Activated naive CD4-positive, alpha-beta T cell treated with Interleukin-2 at 50 U/mL for 16 hours (primary cell): ENCODE data around the gene PICALM.
"Not testable (repeated sequence)": the region's sequence is repeated elsewhere in the genome, so short reads cannot be mapped to it uniquely, and the experiment has no call there.

Experiments used
- DNase-seq: peaks from one replicate; pipeline ENCODE4 v3.0.0-alpha.2; 2020

The PICALM gene, protein sequence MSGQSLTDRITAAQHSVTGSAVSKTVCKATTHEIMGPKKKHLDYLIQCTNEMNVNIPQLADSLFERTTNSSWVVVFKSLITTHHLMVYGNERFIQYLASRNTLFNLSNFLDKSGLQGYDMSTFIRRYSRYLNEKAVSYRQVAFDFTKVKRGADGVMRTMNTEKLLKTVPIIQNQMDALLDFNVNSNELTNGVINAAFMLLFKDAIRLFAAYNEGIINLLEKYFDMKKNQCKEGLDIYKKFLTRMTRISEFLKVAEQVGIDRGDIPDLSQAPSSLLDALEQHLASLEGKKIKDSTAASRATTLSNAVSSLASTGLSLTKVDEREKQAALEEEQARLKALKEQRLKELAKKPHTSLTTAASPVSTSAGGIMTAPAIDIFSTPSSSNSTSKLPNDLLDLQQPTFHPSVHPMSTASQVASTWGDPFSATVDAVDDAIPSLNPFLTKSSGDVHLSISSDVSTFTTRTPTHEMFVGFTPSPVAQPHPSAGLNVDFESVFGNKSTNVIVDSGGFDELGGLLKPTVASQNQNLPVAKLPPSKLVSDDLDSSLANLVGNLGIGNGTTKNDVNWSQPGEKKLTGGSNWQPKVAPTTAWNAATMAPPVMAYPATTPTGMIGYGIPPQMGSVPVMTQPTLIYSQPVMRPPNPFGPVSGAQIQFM

DNA sequence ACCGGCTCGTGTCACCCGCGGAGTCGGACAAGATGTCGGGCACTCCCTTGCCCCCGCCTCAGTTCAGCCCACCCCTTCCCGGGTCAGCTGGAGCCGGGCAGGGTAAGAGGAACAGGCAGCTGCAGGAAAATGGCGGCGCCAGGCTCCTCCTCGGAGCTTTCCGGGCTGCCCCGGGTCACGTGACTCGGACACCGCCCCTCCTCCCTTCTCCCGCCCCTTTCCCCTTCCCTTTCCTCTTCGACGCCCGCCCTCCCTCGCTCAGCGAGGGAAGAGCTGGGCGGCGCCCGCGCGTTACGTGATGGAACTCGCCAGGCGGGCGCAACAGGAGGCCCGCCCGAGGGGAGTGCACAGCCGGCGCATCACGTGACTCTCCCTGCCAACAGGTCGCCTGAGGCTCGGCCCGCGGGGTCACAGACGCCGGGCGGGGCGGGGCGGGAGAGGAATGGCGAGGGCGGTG is at the start of gene PICALM:
TSS of gene PICALM (minus strand) at position 134 of the 457 bp plus-strand sequence. CDS start 304 bp downstream, outside the sequence.
- DNase-seq, result peak; percentile 97

DNA sequence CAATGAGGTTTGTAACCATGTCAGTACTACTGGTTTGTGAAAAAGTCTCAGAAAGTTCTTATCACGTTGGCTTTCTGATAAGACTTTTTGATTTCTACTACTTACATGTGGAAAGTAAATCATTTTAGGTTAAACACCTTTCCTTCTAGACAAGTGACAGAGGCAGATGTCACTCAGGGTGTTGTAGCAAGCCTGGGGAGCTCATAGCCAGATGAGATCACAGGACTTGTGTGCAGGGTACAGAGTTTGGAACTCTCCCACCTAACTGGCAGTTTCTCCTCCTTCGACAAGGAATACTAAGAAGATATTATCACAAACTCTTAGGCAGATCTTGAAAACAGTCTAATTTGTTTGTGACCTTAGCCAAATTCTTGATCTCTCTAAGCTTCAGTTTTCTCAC is 49.4 kb upstream of the PICALM start:
- DNase-seq, result no peak

DNA sequence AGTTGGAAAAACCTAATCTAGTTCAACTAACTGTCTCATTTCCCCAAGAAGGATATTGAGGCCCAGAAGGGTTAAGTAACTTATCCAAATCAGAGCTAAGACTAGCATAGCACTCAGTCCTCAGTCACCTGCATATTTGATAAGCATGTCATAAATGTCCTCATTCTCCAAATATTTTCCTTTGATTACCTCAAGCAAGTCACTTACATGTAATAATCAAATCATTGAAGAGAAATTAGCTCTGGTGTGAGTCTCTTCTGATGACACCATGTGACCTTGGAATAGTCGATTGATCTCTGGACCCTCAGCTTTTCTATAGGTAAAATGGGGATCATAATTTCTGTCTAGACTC is 48.8 kb upstream of the PICALM start:
- no peak for DNase-seq

DNA sequence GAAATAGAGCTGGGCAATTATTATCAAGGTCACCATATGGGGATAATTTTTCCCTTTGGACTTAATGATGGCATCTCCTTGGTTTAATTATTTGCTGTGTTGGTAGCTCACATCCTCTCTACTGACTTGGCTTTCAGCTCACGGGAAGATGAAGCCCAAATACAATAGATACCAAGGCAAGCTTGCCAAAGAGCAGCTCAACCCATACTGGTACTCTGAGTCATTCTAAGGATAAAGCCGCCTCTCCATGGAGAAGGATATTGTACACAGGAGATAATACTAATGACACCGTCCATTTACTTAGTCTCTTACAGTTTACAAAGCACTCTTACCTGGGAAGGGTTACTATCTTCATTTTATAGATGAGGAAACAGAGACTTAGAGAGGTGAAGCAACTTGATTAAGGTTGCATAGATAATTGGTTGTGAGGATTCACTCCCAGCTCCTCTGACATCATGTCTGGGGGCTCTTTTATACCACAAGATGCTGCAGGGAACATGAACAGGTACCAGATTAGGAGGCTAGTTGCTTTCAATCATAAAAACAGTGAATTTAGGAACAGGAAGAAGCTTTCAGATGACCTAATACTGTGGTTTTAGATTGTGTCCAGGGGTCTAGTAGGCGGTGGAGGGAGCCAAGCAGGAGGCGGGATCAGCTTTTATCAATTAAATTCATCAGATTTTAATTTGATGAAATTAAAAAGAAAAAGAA is 48.3 kb upstream of the PICALM start:
- DNase-seq, result no peak

DNA sequence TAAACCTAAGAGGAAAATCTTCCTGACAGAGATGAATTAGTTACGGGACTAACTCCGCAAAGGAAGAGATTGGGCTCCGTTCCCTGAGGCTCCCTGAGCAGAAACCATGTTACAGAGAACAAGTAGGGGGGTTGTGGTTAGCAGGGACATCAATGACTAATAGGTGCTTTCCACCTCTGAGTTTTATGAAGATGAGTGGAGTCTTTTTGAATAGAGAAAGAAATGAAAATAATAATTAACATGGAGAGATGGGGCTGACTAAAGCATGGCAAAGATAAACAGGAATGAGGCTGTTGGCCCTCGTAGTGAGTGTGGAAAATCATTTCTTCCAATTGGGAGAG is 47.5 kb upstream of the PICALM start:
- peak; percentile 43 for DNase-seq

DNA sequence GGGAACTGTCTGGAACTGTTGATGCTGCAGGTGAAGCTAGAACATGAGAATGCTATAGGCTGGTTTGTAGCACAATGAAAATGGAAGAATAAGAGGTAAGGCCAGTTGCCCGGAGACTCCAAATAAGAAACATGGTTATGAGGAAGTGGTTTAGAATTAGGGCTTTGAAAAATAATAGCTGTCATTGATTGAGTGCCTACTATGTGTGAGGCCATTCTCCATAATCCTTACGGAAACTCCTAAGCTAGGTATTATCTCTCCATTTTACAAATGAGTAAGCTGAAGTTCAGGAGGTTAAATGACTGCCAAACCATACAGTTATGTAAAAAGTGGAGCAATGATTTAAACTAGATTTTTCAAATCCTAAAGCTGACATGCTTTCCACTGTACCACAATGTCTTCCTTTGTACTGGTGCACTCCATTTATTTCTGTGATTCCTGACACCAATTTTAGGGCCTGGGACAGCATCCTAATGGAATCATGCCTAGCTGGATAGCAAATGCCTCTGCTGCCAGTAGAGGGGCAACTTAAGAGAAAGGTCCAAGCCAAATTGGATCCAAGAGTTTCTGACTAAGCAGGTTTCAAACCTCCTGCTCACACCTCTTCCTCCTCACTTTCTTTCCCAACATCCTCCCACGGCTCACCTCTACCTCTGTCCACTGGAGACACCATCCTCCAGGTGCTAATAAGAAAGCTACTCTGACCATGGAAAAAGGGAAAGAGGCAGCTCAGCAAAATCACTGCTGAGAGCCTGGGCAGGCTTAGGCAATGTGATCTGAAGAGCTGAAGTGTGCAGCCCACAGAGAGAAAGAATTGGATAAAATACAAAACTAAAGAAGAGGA is 46.9 kb upstream of the PICALM start:
- DNase-seq, result no peak

DNA sequence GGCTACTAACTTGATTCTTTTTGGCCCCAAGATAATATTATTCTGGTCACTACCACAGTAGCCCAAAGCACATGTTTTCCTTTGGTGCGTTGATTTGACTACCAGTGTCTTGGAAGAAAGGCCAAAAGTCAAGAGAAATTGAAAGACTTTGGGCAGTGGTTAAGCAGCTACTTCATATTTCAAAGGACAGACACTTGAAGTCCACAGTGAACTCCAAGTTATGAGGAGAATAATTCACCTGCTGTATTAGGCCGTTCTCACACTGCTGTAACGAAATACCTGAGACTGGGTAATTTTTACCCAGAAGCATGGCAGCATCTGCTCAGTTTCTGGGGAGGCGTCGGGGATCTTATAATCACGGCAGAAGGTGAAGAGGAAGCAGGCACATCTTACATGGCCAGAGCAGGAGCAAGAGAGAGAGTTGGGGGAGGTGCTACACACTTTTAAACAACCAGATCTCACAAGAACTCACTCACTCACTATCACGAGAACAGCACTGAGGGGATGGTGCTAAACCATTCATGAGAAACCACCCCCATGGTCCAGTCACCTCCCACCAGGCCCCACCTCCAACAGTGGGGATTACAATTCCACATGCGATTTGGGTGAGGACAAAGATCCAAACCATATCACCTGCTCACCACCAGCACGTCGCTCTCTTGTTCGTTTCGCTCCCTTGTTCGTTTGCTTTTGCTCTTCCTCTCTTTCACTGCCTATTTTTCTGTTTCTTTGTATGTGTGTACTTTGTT is 40.2 kb upstream of the PICALM start:
- no peak for DNase-seq

DNA sequence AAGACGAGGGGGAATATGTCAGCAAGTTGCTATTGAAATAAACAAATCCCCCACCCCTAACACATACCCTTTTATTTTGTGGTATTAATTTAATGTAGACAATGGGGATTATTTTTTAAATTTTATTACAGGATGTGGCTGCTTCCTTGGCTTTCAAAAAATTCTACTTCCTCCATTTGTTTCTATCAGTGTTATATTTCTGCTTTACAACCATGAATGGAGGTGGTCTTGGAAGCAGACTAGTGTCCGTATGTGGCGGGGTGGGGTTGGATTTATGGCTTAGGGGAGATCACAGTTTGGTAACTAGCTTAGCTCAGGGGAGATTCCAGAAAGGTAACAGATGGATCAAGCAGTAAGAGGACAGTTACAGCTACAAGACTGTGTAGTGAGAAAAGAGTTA is 39.3 kb upstream of the PICALM start:
- no peak for DNase-seq

DNA sequence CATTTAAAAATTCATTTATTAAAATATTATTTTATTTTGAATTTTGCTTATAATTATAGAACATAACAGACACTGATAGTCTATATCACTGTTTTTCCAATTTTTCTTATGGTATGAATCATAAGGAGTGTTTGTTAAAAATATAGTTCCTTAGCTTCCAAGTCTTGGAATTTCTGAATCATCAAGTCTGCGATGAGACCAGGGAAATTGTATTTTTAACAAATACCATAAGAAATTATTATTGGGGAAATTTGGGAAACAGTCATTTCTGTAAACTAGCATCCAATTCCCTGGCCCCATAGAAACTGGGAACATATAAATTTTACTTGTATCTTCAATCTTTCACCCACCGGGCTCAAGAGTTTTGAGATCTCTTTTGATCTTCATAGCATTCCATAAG is 38.0 kb upstream of the PICALM start:
- no peak for DNase-seq

DNA sequence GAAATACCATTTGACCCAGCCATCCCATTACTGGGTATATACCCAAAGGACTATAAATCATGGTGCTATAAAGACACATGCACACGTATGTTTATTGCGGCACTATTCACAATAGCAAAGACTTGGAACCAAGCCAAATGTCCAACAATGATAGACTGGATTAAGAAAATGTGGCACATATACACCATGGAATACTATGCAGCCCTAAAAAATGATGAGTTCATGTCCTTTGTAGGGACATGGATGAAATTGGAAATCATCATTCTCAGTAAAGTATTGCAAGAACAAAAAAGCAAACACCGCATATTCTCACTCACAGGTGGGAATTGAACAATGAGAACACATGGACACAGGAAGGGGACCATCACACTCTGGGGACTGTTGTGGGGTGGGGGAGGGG is 37.1 kb upstream of the PICALM start:
- DNase-seq, result not testable (repeated sequence)

DNA sequence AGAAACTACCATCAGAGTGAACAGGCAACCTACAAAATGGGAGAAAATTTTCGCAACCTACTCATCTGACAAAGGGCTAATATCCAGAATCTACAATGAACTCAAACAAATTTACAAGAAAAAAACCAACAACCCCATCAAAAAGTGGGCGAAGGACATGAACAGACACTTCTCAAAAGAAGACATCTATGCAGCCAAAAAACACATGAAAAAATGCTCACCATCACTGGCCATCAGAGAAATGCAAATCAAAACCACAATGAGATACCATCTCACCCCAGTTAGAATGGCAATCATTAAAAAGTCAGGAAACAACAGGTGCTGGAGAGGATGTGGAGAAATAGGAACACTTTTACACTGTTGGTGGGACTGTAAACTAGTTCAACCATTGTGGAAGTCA is 36.7 kb upstream of the PICALM start:
- not testable (repeated sequence) for DNase-seq

DNA sequence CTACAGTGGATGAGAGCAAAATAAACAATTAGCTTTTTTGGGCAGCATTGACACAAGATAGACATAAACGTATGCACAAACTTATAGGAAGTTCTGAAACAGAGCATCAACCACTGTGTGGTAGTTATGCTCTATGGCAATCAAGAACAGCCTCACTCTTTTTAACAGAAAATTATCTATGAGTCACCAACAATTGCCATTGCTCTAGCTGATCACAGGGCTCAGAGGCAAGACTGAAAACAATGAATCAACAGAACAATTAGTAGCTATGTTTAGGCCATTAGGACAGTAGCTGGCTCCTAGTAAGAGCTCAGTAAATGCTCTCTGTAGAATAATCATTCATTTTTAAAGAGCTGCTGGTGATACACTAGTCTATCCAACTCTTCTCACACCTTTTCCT is 34.9 kb upstream of the PICALM start:
- DNase-seq, result no peak

DNA sequence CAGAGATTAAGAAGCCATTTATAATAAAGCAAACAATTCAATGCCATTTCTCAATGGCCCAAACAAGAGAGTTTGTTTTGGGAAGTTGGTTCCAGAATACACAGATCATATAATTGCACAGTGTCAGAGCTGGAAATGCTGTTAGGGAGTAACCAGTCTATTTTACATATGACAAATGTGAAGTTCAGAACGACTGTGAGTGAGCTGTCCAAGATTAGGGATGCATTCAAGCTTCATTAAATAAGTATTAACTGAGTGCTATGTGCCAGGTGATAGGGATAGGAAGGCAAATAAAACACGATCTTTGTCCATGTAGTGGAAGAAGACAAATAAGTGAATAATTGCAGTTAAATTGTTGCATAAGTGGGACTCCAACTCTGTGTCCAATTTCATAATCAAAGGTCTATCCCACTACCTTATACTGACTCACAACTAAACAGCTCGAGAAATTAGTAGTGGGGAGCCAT is 33.1 kb upstream of the PICALM start:
- DNase-seq, result no peak

DNA sequence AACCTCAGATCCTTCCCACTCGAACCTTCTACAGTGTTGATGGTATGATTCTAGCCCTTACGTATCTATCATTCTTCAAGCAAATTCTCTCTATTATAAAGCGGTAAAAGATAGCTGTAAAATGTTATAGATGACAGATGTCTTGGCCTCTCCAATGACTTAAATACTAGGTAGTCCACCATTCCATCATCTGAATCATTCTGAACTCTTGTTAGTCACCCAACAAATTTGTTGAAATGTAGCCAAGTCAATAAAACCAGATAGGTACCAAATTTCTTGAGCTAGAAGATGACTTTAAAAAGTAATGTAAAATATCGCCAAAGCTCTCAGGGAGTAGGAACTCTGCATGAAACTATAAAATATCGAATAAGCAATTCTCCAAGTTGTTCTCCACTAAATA is 32.6 kb upstream of the PICALM start:
- no peak for DNase-seq

DNA sequence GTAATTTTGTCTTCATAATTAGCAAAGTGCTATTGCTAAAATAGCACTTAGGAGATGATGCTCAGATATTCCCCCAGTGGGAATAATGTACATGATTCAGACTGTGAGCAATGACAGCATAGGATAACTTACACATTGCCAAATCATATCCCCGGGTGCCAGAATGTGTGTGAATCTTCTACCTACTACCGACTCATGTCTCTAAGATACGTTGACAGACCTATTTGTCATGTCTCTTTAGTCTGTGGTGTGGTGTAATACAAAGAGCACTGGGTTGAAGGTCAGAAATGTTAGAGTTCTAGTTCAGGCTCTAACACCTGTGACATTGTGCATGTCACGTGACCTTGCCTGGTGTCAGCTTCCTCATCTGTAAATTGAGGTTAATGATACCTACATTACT is 31.0 kb upstream of the PICALM start:
- no peak for DNase-seq

DNA sequence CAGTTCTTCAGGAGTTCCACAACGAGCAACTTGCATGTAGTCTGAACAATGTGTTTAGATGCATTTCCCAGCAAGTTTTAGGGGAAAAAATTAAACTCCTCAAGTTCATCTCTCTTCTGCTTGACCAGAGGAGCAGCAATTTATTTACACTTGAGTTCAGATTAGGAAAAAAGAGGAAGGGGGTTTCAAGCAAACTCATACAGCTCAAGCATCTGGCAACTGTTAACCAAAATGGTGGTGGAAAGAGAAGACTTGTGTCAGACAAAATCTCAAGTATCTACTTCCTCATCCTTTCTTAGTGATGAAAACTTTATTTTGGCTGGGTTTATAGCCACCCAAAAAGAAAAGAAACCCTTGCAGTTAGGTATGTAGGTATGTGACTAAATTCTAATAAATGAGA is 29.1 kb upstream of the PICALM start:
- DNase-seq, result no peak

DNA sequence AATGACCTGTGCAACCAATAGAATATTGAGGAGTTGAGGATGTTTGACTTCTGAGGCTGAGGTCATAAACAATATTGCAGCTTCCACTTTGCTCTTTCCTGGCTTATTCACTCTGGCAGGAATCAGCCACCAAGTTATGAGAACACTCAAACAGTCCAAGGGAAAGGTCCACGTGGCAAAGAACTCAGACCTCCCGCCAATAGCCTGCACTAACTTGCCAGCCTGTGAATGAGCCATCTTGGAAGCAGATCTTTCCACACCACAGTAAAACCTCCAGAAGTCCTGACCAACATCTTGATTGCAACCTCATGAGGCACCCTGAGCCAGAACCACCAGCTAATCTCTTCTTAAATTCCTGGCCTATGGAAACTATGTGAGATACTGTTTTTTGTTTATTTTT is 22.7 kb upstream of the PICALM start:
- no peak for DNase-seq

DNA sequence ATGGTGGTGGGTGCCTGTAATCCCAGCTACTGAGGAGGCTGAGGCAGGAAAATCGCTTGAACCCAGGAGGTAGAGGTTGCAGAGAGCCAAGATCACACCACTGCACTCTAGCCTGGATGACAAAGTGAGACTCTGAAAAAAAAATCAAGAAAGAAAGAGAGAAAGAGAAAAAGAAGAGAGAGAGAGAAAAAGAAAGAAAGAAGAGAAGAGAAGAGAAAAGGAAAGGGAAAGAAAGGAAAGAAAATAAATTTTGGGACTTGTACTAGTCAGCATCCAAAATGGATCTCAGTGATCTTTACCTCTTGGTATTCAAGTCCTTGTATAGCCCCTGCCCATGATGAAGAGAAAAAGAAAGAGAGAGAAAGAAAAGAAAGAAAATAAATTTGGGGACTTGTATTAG is 22.2 kb upstream of the PICALM start:
- no peak for DNase-seq

DNA sequence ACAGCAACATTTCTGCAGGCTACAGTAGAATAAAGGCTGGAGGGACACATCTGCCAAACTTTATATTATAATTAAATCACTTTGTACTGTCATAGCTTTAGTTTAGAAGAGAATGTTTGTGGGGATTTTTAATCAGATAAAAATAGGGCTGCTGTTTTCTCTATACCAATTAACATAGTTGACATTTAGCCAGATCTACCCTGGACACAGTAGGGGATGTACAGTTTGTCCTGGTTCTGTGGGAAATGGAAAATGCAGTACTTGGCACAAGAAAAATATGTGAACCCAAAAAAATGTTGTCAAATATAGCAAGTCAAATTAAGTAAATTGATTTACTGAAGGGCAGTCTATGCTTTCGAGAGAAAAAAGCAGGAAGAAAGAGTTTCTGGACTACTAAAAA is 20.8 kb upstream of the PICALM start:
- DNase-seq, result no peak

DNA sequence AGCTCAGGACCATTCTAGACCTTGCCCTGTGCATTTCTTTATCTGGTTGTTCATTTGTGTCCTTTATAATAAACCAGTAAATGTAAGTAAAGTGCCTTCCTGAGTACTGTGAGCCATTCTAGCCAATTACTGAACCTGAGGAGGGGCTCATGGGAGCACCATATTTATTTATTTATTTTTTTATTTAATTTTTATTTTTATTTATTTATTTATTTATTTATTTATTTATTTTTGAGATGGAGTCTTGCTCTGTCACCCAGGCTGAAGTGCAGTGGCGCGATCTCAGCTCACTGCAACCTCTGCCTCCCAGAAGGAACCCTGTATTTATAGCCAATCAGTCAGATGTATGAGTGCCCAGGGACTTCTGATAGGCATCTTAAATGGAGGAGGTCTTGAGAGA is 18.8 kb upstream of the PICALM start:
- not testable (repeated sequence) for DNase-seq

DNA sequence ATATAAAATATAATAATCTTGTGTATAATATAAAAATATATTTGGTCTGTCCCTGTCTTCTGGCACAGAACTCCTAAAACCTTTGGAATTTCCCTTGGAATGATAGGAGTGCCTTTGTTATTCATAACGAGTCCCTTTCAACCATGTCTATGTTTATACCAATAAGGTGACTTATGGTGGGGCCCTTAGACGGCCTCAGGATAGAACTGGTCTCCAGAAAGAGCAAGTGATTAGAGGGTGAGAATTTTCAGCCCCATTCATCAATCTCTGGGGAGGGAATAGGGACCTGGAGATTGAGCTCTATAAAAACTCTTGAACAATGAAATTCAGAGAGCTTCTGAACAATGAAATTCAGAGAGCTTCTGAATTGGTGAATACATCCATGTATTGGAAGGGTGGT is 18.4 kb upstream of the PICALM start:
- no peak for DNase-seq

DNA sequence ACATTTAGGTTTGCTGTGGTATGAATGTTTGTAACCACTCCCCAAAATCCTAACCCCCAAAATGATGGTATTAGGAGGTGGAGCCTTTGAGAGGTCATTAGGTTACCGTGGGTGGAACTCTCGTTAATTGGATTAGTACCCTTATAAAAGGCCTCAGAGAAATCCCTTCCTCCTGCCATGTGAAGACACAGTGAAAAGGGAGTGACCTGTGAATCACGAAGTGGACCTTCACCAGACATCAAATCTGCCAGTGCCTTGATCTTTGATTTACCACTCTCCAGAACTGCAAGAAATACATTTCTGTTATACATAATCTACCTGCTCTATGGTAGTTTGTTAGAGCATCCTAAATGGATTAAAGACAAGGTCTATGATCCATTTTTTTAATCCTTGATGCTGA is 12.6 kb upstream of the PICALM start:
- DNase-seq, result no peak
